Motor neuron (in vitro differentiated cells): ENCODE results near the gene SNRNP40. TPM values are rescaled to one million over a fixed set of nuclear protein-coding genes. Genes with fewer than 3 reads are reported as not detected.
"Not testable (repeated sequence)": the region's sequence is repeated elsewhere in the genome, so short reads cannot be mapped to it uniquely, and the experiment has no call there.

Experiments
- ATAC-seq, 8 experiments: fragments of 200-7000 bp; cut with Tn5 transposase; replicated peaks in 6 of 8; 2 replicates each; pipeline ENCODE4 v1.8.0; 2021; ENCODE audit warnings: mild to moderate bottlenecking in 8 of 8, moderate library complexity in 8 of 8
- H3K27ac ChIP-seq, 2 donors: fragments of 250-450 bp; sonication (Bioruptor Pico); 2 replicates each; pipeline ENCODE4 v1.9.0; 2021; ENCODE audit warnings: antibody characterized with exemption in 2 of 2, mild to moderate bottlenecking in 2 of 2, moderate library complexity in 1 of 2
- H3K4me1 ChIP-seq, 2 donors: fragments of 250-450 bp; sonication (Bioruptor Pico); replicated peaks in 1 of 2; 2 replicates each; pipeline ENCODE4 v1.6.1; 2021; ENCODE audit warnings: antibody characterized with exemption in 2 of 2, mild to moderate bottlenecking in 2 of 2, moderate library complexity in 1 of 2
- H3K4me3 ChIP-seq, 5 donors: fragments of 250-450 bp; sonication (Bioruptor Pico); 2 replicates each; pipeline ENCODE4 v1.9.0; 2021; ENCODE audit warnings: antibody characterized with exemption in 5 of 5, mild to moderate bottlenecking in 5 of 5, moderate library complexity in 4 of 5
- WGBS, 10 experiments: fragments of 450-650 bp; shearing (Covaris generic); methylation state at CpG; one replicate each; pipeline ENCODE4 v1.0.0; 2022; 5-methylcytosine and 5-hydroxymethylcytosine counted together
- in situ Hi-C, 9 experiments: fragments of 400-800 bp; cut with MboI; loops; one replicate each; pipeline ENCODE4 v1.15.0; 2021; ENCODE audit warnings: low sequenced_read_pairs in 9 of 9, low pct_unique_long_range_greater_than_20kb in 2 of 9; ENCODE audit not compliant: unreplicated experiment in 9 of 9
- total RNA-seq, 8 experiments: library from RNA; unstranded; fragments of 300-600 nt; gene quantifications; 2 replicates each; pipeline versions ENCODE4 v1.2.3 to v1.2.4, GENCODE V29; 2022

Gene SNRNP40
- total RNA-seq, 8 experiments from 2014 or later, result 50.5 to 145 (median 80.2) TPM

DNA sequence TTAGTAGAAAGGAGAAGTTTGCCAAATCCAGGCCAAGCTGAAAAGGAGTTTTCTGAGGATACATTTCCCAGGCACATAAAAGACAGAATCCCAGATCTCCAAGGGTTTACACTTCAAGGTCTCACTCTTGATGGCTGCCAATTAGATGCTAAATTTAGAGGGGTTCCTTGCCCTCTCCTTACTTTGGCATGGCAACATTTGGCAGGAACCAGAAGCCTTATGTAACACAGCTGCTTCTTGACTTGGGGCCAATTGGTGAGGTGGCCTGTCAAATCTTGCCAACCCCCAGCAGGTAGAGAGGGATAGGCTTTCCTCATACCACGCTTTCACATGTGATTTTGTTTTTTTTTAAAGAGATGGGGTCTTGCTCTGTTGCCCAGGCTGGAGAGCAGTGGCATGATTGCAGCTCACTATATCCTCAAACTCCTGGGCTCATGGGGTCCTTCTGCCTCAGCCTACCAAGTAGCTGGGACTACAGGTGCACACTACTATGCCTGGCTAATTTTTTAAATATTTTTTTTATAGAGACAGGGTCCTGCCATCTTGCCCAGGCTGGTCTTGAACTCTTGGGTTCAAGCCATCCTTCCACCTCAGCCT lies 31.7 kb downstream of the SNRNP40 start:
- in situ Hi-C loops, result no loop called here

DNA sequence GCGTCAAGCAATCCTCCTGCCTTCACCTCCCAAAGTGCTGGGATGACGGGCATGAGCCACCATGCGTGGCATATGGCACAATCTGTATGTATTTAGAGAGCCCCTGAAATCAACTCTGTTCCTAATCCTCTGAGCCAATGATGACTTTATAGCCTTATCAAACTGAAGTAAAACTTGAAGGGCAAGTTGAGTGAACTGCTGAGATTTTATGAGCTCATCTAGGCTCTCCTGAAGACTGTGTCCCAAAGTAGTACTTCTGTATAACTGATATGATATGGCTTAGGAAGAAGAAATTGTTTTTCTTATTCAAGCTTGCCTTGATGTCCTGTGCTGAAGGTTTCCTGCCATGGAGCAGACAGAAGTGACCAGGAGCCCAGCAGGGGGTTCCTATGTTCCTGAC lies 33.2 kb downstream of the SNRNP40 start:
- H3K4me1 ChIP-seq, result no peaks in the 10 kb centered on the region
- in situ Hi-C loops, result no loop called here
- 92 to 100% (median 97%) methylated on average over 1 to 3 of the region's 3 CpGs; no CpG with 5 or more reads in 1 of the 10 experiments for WGBS, 10 experiments
- no peak overlapping the region for H3K27ac ChIP-seq
- H3K4me3 ChIP-seq, result no peak overlapping the region
- ATAC-seq, result no peak

More for the DNA sequence above, 31.7 kb downstream of the SNRNP40 start:
- H3K27ac ChIP-seq, result no peak overlapping the region
- 100% methylated on average over 1 of the region's 1 CpG; no CpG with 5 or more reads in 4 of the 10 experiments for WGBS, 10 experiments
- H3K4me3 ChIP-seq, result no peak overlapping the region
- no peak for ATAC-seq
- no peaks in the 10 kb centered on the region for H3K4me1 ChIP-seq

DNA sequence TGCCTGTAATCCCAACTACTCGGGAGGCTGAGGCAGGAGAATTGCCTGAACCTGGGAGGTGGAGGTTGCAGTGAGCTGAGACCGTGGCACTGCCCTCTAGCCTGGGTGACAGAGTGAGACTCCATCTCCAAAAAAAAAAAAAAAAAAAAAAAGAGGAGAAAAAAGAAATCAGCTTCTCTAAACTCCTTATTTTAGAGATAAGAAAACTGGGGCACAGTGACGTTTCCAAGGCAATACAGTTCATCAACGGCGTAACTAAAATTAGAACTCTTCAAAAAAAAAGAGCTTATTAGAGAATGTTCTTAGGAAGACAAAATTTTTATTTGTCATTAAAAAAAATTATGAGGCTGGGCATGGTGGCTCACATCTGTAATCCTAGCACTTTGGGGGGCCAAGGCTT lies 34.2 kb downstream of the SNRNP40 start:
- H3K4me1 ChIP-seq, H3K27ac ChIP-seq, in situ Hi-C loops, ATAC-seq, H3K4me3 ChIP-seq: not testable (repeated sequence)
- WGBS, 10 experiments, result 67 to 100% (median 97%) methylated on average over 1 to 5 of the region's 5 CpGs

DNA sequence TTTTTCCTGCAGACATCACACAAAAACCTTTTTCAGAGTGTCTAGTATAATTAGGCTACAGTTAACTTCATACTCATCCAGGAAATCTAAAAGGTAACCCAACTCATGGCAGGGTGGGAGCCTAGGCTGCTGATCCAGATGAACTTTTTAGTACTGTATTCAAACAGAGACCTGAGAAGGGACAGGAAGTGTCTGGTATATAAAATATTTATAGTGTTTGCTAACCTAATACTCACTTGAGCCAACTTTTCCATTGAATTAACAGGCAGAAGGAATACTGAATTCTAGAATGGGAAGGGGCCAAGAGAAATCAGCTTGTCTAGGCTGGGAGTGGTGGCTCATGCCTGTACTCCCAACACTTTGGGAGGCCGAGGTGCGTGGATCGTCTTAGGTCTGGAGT lies 34.7 kb downstream of the SNRNP40 start:
- 97 to 100% (median 100%) methylated on average over 2 to 3 of the region's 3 CpGs; no CpG with 5 or more reads in 4 of the 10 experiments for WGBS, 10 experiments
- ATAC-seq, result no peak
- no peak overlapping the region for H3K27ac ChIP-seq
- in situ Hi-C loops, result no loop called here
- H3K4me3 ChIP-seq, result no peak overlapping the region
- no peaks in the 10 kb centered on the region for H3K4me1 ChIP-seq

GRCh38 chr1:31259746-31260145 lies 36.8 kb downstream of the SNRNP40 start:
- no peak overlapping the region for H3K4me3 ChIP-seq
- no peak for ATAC-seq
- in situ Hi-C loops, result no loop called here
- no peak overlapping the region for H3K27ac ChIP-seq
- 69 to 100% (median 91%) methylated on average over 1 to 3 of the region's 3 CpGs for WGBS, 10 experiments
- H3K4me1 ChIP-seq, result no peaks in the 10 kb centered on the region

DNA sequence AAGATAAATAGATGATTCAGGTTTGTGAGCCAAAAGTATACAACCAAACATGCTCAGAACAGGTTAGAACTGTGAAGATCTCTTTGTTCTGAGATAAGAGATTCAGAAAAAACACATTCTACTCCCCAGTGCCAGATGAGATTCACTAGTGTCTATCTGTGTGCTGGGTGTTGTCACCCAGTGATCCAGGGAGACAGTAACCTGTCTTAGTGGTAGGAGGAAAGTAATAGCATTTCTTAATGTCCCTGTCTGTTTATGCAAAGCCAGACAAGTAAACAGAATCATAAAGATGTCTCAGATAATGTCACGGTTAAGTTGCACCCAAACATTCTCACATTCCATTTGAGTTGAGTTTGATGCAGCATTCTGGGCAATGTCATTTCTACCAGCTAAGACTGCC lies 38.0 kb downstream of the SNRNP40 start:
- in situ Hi-C loops, result no loop called here
- no peak for ATAC-seq
- Histone ChIP-seq H3K4me3 (no peak overlapping the region), H3K4me1 (no peaks in the 10 kb centered on the region), H3K27ac (no peak overlapping the region)
- WGBS, 10 experiments, result 83 to 100% (median 100%) methylated on average over 1 of the region's 1 CpG; no CpG with 5 or more reads in 1 of the 10 experiments

- H3K4me1 ChIP-seq, result no peaks in the 10 kb centered on the region
- in situ Hi-C loops, result no loop called here
- H3K4me3 ChIP-seq, result no peak overlapping the region
- no peak for ATAC-seq
- 50 to 100% (median 100%) methylated on average over 1 of the region's 1 CpG; no CpG with 5 or more reads in 4 of the 10 experiments for WGBS, 10 experiments
- H3K27ac ChIP-seq, result no peak overlapping the region
These were observed 39.4 kb downstream of the SNRNP40 start for GRCh38 chr1:31257213-31257612.

DNA sequence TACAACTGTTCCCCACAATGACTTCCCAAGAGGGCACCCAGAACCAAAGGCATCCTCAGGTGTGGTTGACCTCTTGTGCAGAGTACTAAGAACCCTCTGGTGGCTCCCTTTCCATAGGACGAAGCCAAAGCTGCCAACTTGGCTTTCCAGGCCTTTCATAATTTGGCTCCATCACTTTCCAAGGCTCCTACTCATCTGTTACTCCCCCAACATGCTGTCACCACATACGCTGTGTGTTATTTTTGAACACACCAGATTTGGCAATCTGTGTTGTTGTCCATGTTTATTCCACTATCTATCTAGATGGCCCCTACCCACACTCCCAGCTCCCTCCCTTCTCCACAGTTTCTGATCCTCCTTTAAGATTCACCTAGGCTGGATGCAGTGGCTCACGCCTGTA lies 46.7 kb downstream of the SNRNP40 start:
- no peaks in the 10 kb centered on the region for H3K4me1 ChIP-seq
- ATAC-seq, result no peak
- in situ Hi-C loops, result no loop called here
- WGBS, 10 experiments, result 50 to 100% (median 84%) methylated on average over 1 to 3 of the region's 3 CpGs; no CpG with 5 or more reads in 1 of the 10 experiments
- no peak overlapping the region for H3K4me3 ChIP-seq
- no peak overlapping the region for H3K27ac ChIP-seq

DNA sequence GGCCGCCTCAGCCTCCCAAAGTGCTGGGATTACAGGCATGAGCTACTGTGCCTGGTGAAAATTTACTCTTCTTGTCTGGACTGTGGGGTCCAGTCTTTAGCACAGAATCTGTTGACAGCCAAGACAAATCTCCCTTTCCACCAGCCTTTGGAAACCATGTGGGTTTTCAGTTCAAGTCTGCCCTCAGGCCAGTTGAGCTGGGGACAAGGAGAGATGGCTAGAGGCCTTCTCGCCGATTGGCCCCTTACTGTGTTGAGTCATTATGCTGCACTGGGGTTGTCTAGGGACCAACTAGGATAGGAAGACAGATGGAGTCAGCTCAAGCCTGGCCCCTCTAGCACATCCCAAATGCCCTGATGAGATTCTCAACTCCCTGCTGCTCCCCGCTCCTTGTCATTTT lies 48.3 kb downstream of the SNRNP40 start:
- H3K27ac ChIP-seq, result no peak overlapping the region
- in situ Hi-C loops, result no loop called here
- no peak overlapping the region for H3K4me3 ChIP-seq
- peaks cover 4 to 5% of the 10 kb centered on the region in 2 donors for H3K4me1 ChIP-seq
- ATAC-seq, result peak in 1 of 8 experiments; percentile 45
- 73 to 100% (median 86%) methylated on average over 2 to 4 of the region's 4 CpGs; no CpG with 5 or more reads in 5 of the 10 experiments for WGBS, 10 experiments

DNA sequence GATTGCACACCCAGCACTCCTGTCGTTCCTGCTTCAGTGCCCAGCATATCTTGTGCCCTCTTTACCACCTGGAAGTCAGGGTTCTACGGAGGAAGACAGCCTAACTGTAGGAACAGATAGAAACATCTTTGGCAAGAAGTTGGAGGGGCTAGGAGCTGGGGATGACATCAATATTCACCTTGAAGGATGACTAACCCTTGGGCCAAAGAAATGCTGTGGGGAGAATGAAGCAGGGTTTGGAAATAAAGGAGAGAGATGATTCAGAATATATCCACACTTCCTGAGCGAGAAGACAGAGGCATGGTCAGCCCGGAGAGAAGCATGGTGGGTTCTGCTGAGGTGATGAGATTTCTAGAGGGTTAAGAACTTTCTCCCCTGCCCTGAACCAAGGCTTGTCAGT lies 52.3 kb downstream of the SNRNP40 start:
- 33 to 83% (median 58%) methylated on average over 1 to 4 of the region's 4 CpGs; no CpG with 5 or more reads in 2 of the 10 experiments for WGBS, 10 experiments
- in situ Hi-C loops, result no loop called here
- Histone ChIP-seq H3K27ac (no peak overlapping the region), H3K4me3 (no peak overlapping the region), H3K4me1 (peaks cover 4 to 8% of the 10 kb centered on the region in 2 donors)
- ATAC-seq, result peak in 3 of 8 experiments; percentile 7 to 15 (median 9)

DNA sequence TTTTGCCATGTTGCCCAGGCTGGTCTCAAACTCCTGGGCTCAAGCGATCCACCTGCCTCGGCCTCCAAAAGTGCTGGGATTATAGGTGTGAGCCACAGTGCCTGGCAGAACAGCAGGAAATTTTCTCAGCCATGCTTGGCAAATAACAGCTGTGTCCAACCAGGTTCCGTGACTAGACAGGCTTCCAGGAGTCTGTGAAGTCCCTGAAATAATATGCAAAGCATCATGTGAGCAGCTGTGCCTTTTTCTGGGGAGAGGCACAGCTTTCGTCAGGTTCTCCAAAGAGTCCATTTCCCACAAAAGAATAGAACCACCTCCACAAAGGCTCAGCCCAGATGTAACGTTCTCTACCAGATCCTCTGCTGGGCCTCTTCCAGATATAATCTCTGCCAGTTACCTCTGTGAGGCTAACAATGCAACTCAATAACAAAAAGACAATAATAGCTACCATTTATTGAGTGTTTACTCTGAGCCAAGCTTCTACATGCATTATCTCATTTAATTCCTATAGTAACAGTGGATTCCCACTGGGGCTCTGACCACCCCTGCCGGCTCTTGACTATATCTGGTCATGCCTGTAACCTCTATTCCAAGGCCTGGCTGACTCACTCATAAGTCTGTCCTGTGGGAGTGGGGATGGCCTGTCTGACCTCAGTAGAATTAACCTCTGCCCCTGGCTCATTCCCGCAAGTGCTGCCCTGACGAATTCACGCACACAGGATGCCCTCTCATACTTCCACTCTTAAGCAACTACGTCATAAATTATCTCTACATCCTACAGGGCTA lies 52.9 kb downstream of the SNRNP40 start:
- in situ Hi-C loops, result no loop called here
- peaks cover 4 to 8% of the 10 kb centered on the region in 2 donors for H3K4me1 ChIP-seq
- no peak overlapping the region for H3K27ac ChIP-seq
- H3K4me3 ChIP-seq, result no peak overlapping the region
- 16 to 100% (median 59%) methylated on average over 1 to 10 of the region's 10 CpGs for WGBS, 10 experiments
- ATAC-seq, result peak in 1 of 8 experiments; percentile 4

DNA sequence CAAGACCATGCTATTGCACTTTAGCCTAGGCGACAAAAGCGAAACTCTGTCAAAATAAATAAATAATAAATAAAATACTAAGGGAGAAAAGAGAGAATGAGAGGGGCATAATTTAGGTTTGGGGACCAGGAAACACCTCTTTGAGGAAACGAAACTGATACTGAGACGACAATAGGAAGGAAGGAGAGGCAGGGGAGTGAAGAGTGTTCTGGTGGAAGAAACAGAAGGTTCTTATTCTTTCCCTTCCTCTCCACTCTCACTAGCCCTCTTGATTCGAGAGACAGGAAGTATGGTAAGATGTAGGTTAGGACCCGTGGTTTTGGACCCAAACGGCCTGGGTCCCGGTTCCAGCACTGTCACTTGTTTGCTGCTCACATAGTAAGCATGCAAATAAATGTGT lies 55.3 kb downstream of the SNRNP40 start:
- Histone ChIP-seq H3K4me3 (no peak overlapping the region), H3K4me1 (peaks cover 9 to 17% of the 10 kb centered on the region in 2 donors), H3K27ac (no peak overlapping the region)
- no peak for ATAC-seq
- in situ Hi-C loops, result no loop called here
- WGBS, 10 experiments, result 59 to 100% (median 89%) methylated on average over 2 to 8 of the region's 8 CpGs

DNA sequence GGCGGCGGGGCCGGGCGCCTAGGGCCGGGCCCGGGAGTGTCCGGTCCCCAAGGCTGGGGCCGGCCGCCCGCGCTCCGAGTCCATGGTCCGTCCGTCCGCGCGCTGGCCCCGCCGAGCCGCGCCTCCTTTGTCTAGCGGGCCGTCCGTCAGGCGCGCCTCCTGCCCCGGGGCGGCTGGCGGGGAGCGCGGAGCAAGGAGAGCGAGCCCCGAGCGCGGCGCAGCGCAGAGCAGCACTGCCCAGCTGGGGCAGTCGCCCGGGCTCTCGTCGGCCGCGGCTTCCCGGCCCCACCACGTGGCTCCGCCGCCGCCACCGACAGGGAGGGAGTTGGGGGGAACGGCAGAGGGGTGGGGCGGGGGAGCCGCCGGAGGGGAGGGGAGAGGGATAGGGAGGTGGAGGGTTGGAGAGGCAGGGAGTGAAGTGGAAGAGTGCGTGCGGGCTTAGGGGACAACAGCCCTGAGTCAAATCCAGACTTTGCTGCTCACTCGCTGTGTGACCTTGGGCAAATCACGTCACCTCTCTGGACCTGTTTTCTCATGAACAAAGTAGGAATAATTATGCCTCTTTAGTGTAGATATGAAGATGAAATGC lies 56.8 kb downstream of the SNRNP40 start, which contains the start of gene NKAIN1:
Gene NKAIN1, minus strand, starts transcription at position 235 of the 589 bp plus-strand sequence. CDS start 340 bp downstream, outside the sequence.
- Histone ChIP-seq H3K4me3 (peak within 1 kb of the TSS; percentile 44 to 88 (median 58)), H3K27ac (peak within 1 kb of the TSS; percentile 77 to 85), H3K4me1 (peaks cover 17 to 21% of the 10 kb centered on the region in 2 donors)
- in situ Hi-C loops, result no loop called here
- ATAC-seq, result peak; percentile 70 to 85 (median 73)
- WGBS, 10 experiments, result 0 to 17% (median 0%) methylated on average over 1 to 3 of the region's 57 CpGs; no CpG with 5 or more reads in 7 of the 10 experiments
